Endothelial cell of umbilical vein (primary cell): Measurements from ENCODE around the gene MPZL3. TPM values are rescaled to one million over a fixed set of nuclear protein-coding genes. Genes with fewer than 3 reads are reported as not detected.

ENCODE experiments used
- BruUV-seq: library from RNA; stranded (reverse); fragments of 400-500 nt; replicated peaks from 2 replicates; lab custom pipeline; 2021; lab: Mats Ljungman, UMichigan
- CTCF ChIA-PET: fragments of 300-600, 350-600 bp; sonication (Branson Sonifier 250); formaldehyde crosslinking; loops from one replicate; lab custom pipeline; 2021; ENCODE audit warnings: antibody characterized with exemption, inconsistent platforms; lab: Charles Lee
- POLR2A ChIA-PET: fragments of 300-600, 350-600 bp; sonication (Branson Sonifier 250); formaldehyde crosslinking; loops from one replicate; lab custom pipeline; 2021; ENCODE audit warnings: antibody characterized with exemption, inconsistent platforms; lab: Charles Lee
- DNase-seq: peaks from one replicate; pipeline ENCODE4 v3.0.0-alpha.2; 2011; ENCODE audit warnings: low read depth, low spot score
- FAIRE-seq: peaks from 2 replicates; lab custom pipeline; 2011; peaks lifted over from hg19 to GRCh38; lab: Jason Lieb, UNC
- H2AFZ ChIP-seq: 2 replicates; pipeline ENCODE4 v1.6.0; 2012; ENCODE audit warnings: low read depth, low read length, control low read depth, inconsistent platforms
- H3K27ac ChIP-seq: 2 replicates; pipeline ENCODE4 v1.5.1; 2011; ENCODE audit warnings: low read depth, mild to moderate bottlenecking, control low read depth, low read length, moderate library complexity; ENCODE audit not compliant: insufficient read depth
- H3K27me3 ChIP-seq, 2 experiments: 2 replicates each; pipeline versions ENCODE4 v1.6.0 to v1.6.1; 2011; ENCODE audit warnings: low read length in 2 of 2, mixed read lengths in 1 of 2; ENCODE audit not compliant: control insufficient read depth in 2 of 2, insufficient read depth in 2 of 2
- H3K36me3 ChIP-seq, 2 experiments: 2 replicates in 1 of 2; 3 replicates in 1 of 2; pipeline ENCODE4 v1.5.1; 2011; ENCODE audit warnings: low read length in 2 of 2, mild to moderate bottlenecking in 1 of 2, moderate library complexity in 1 of 2; ENCODE audit not compliant: control insufficient read depth in 2 of 2, insufficient read depth in 2 of 2; ENCODE audit errors: extremely low read depth in 1 of 2
- H3K4me1 ChIP-seq: 3 replicates; pipeline ENCODE4 v1.5.1; 2011; ENCODE audit warnings: mild to moderate bottlenecking, low read length; ENCODE audit not compliant: control insufficient read depth, insufficient read depth; ENCODE audit errors: extremely low read depth
- H3K4me2 ChIP-seq: 2 replicates; pipeline ENCODE4 v1.6.1; 2011; ENCODE audit warnings: low read length, control low read depth, mixed read lengths; ENCODE audit not compliant: insufficient read depth
- H3K4me3 ChIP-seq, 3 experiments: fragments of 200-600 bp in 1 of 3; sonication (generic), shearing (Covaris generic) in 1 of 3; replicated peaks in 1 of 3; 2 replicates each; pipeline ENCODE4 v1.5.1; 2011 to 2016; ENCODE audit warnings: control low read depth in 3 of 3, low read length in 3 of 3, mild to moderate bottlenecking in 2 of 3, inconsistent platforms in 1 of 3, low read depth in 1 of 3, moderate library complexity in 1 of 3; ENCODE audit not compliant: insufficient read depth in 1 of 3
- H3K79me2 ChIP-seq: 2 replicates; pipeline ENCODE4 v1.6.0; 2012; ENCODE audit warnings: low read length, inconsistent platforms; ENCODE audit not compliant: control insufficient read depth, insufficient read depth
- H3K9ac ChIP-seq: replicated peaks from 2 replicates; pipeline ENCODE3; 2011; ENCODE audit warnings: low read length, control low read depth; ENCODE audit not compliant: insufficient read depth; ENCODE audit errors: extremely low read depth
- H3K9me1 ChIP-seq: replicated peaks from 3 replicates; pipeline ENCODE4 v1.6.0; 2011; ENCODE audit warnings: mild to moderate bottlenecking, low read length; ENCODE audit not compliant: control insufficient read depth, insufficient read depth; ENCODE audit errors: extremely low read depth
- H3K9me3 ChIP-seq: replicated peaks from 2 replicates; pipeline ENCODE4 v1.5.1; 2012; ENCODE audit warnings: low read length, inconsistent platforms; ENCODE audit not compliant: control insufficient read depth, insufficient read depth
- H4K20me1 ChIP-seq: replicated peaks from 2 replicates; pipeline ENCODE3; 2011; ENCODE audit warnings: mild to moderate bottlenecking, low read length; ENCODE audit not compliant: control insufficient read depth, insufficient read depth; ENCODE audit errors: extremely low read depth
- EZH2 ChIP-seq: IDR thresholded peaks from 2 replicates; pipeline ENCODE4 v1.6.1; 2012; ENCODE audit warnings: borderline replicate concordance, low read depth, mild to moderate bottlenecking, moderate library complexity, low read length, inconsistent platforms; ENCODE audit not compliant: severe bottlenecking
- FOS ChIP-seq: IDR thresholded peaks from 2 replicates; pipeline ENCODE4 v1.6.1; 2011; ENCODE audit warnings: mild to moderate bottlenecking, low read length, moderate library complexity, borderline replicate concordance; ENCODE audit not compliant: insufficient read depth
- GATA2 ChIP-seq: IDR thresholded peaks from 2 replicates; pipeline ENCODE4 v1.7.0; 2011; ENCODE audit warnings: low read depth, mild to moderate bottlenecking, moderate library complexity, mixed read lengths, low read length; ENCODE audit not compliant: insufficient read length, insufficient read depth
- JUN ChIP-seq: IDR thresholded peaks from 2 replicates; pipeline ENCODE4 v1.6.1; 2011; ENCODE audit warnings: borderline replicate concordance, low read depth; ENCODE audit not compliant: insufficient read length, insufficient read depth
- MAX ChIP-seq: IDR thresholded peaks from 2 replicates; pipeline ENCODE4 v1.6.1; 2011; ENCODE audit not compliant: insufficient read depth, insufficient read length
- MYC ChIP-seq: IDR thresholded peaks from one replicate; pipeline ENCODE4 v1.6.1; 2011; ENCODE audit warnings: mild to moderate bottlenecking, low read depth, low read length
- POLR2A ChIP-seq: IDR thresholded peaks from 2 replicates; pipeline ENCODE4 v1.6.1; 2012; ENCODE audit warnings: low read depth, mild to moderate bottlenecking, control low read depth, low read length
- POLR2AphosphoS5 ChIP-seq: IDR thresholded peaks from 2 replicates; pipeline ENCODE4 v1.6.1; 2012; ENCODE audit warnings: low read depth, mild to moderate bottlenecking, control low read depth, low read length, moderate library complexity; ENCODE audit not compliant: insufficient read depth
- dilution Hi-C: fragments of 300-500 bp; cut with MboI; formaldehyde crosslinking; loops from one replicate; pipeline ENCODE4 v1.15.0; 2019; ENCODE audit warnings: low sequenced_read_pairs; ENCODE audit not compliant: extremely low pct_ligation_motif_present
- intact Hi-C: fragments of 100-400 bp; cut with micrococcal nuclease; formaldehyde crosslinking; loops from one replicate; pipeline ENCODE4 v1.10.0; 2022
- polyA plus RNA-seq, 4 experiments: library from polyadenylated mRNA; depleted of rRNA in 3 of 4; stranded (reverse) in 3 of 4; unstranded in 1 of 4; fragments of >200 nt; gene quantifications; 2 replicates each; pipeline versions ENCODE4 v1.2.1 to v1.2.3, GENCODE V29; 2011 to 2012; ENCODE audit warnings: missing spikeins in 1 of 4
- total RNA-seq: library from RNA; stranded (reverse); gene quantifications from 2 replicates; pipeline ENCODE4 v1.2.3, GENCODE V29; 2021
- TF ChIP-seq, protein P1 (sequence below), 2 donors: IDR thresholded peaks; 1 replicate in 1 of 2; 2 replicates in 1 of 2; pipeline ENCODE4 v1.5.1; 2011; ENCODE audit warnings: low read length in 2 of 2, mild to moderate bottlenecking in 2 of 2, moderate library complexity in 2 of 2, control low read depth in 1 of 2, inconsistent platforms in 1 of 2, low read depth in 1 of 2; ENCODE audit not compliant: insufficient read depth in 1 of 2; ENCODE audit errors: extremely low read depth in 1 of 2

MPZL3 gene
- total and polyA plus RNA-seq, 2 donors (not counting 3 experiments of a cell fraction or from before 2014, with no cell fraction given), result 2.5 to 7.1 TPM

- Histone ChIP-seq H3K4me1 (peaks cover 15% of the 10 kb centered on the region), H3K9me3 (no peaks in the 10 kb centered on the region), H3K4me2 (no peak overlapping the region), H3K36me3 (no peaks in the 10 kb centered on the region), H3K4me3 (no peak overlapping the region), H3K9ac (no peak overlapping the region), H3K27me3 (peaks cover 25 to 27% of the 10 kb centered on the region in 2 experiments), H3K79me2 (no peaks in the 10 kb centered on the region), H2AFZ (no peak overlapping the region), H4K20me1 (no peaks in the 10 kb centered on the region), H3K27ac (no peak overlapping the region), H3K9me1 (no peaks in the 10 kb centered on the region)
- ChIA-PET POLR2A (interaction anchor here (0.6 kb wide), 1 partner anchor 9 kb away, joined by 3 read pairs; no protein-coding TSS in a partner anchor), CTCF (interaction anchor here (4.8 kb wide), 1 partner anchor 12 kb away, joined by 37 read pairs; no protein-coding TSS in a partner anchor)
- DNase-seq (no peak), FAIRE-seq (no peak)
- TF ChIP-seq POLR2AphosphoS5, result no peak
- TF ChIP-seq MYC, result no peak
- no peak for TF ChIP-seq JUN
- no peak for TF ChIP-seq POLR2A
- TF ChIP-seq, protein P1, sequence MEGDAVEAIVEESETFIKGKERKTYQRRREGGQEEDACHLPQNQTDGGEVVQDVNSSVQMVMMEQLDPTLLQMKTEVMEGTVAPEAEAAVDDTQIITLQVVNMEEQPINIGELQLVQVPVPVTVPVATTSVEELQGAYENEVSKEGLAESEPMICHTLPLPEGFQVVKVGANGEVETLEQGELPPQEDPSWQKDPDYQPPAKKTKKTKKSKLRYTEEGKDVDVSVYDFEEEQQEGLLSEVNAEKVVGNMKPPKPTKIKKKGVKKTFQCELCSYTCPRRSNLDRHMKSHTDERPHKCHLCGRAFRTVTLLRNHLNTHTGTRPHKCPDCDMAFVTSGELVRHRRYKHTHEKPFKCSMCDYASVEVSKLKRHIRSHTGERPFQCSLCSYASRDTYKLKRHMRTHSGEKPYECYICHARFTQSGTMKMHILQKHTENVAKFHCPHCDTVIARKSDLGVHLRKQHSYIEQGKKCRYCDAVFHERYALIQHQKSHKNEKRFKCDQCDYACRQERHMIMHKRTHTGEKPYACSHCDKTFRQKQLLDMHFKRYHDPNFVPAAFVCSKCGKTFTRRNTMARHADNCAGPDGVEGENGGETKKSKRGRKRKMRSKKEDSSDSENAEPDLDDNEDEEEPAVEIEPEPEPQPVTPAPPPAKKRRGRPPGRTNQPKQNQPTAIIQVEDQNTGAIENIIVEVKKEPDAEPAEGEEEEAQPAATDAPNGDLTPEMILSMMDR (IDR thresholded peaks at IDR 0.05; ENCODE audit: extremely low read depth in 1 of 2, insufficient read depth in 1 of 2, low read depth in 1 of 2, low read length in 2 of 2), result no peak
- no peak for TF ChIP-seq MAX
- no peak for TF ChIP-seq GATA2
- TF ChIP-seq EZH2, result no peak
- no peak for TF ChIP-seq FOS
- BruUV-seq, result no TSS peak
- intact Hi-C loops, result no loop called here
- dilution Hi-C loops, result no loop called here
Observed at GRCh38 chr11:118210323-118210722, 41.8 kb downstream of the MPZL3 start.
